Fibroblast of lung (primary cell): ENCODE results near the gene PCYT1A. TPM values are rescaled to one million over a fixed set of nuclear protein-coding genes. Genes with fewer than 3 reads are reported as not detected.
"Not testable (repeated sequence)": the region's sequence is repeated elsewhere in the genome, so short reads cannot be mapped to it uniquely, and the experiment has no call there.

Experiments used
- DNase-seq, 2 donors: peaks; one replicate each; pipeline versions ENCODE4 v3.0.0 to v3.0.0-alpha.2; 2010; ENCODE audit warnings: low read depth in 2 of 2
- H2AFZ ChIP-seq: 2 replicates; pipeline ENCODE4 v1.5.1; 2012; ENCODE audit warnings: low read length, control low read depth, inconsistent platforms
- H3K27ac ChIP-seq: 2 replicates; pipeline ENCODE4 v1.5.1; 2011; ENCODE audit warnings: low read length, control low read depth; ENCODE audit not compliant: insufficient read depth
- H3K27me3 ChIP-seq: 2 replicates; pipeline ENCODE4 v1.5.1; 2011; ENCODE audit warnings: mild to moderate bottlenecking, low read length; ENCODE audit not compliant: control insufficient read depth, insufficient read depth
- H3K36me3 ChIP-seq: 2 replicates; pipeline ENCODE4 v1.5.1; 2011; ENCODE audit warnings: low read length; ENCODE audit not compliant: control insufficient read depth, insufficient read depth
- H3K4me1 ChIP-seq: 2 replicates; pipeline ENCODE4 v1.5.1; 2011; ENCODE audit warnings: low read length; ENCODE audit not compliant: control insufficient read depth, insufficient read depth; ENCODE audit errors: extremely low read depth
- H3K4me2 ChIP-seq: 2 replicates; pipeline ENCODE4 v1.5.1; 2011; ENCODE audit warnings: low read length, control low read depth; ENCODE audit not compliant: insufficient read depth; ENCODE audit errors: extremely low read depth
- H3K4me3 ChIP-seq, 4 experiments: fragments of 200-600 bp in 1 of 4; sonication (generic) in 1 of 4; replicated peaks in 1 of 4; 2 replicates each; pipeline ENCODE4 v1.5.1; 2011 to 2016; ENCODE audit warnings: low read length in 4 of 4, low read depth in 3 of 4, mild to moderate bottlenecking in 3 of 4, control low read depth in 2 of 4, inconsistent platforms in 1 of 4, mixed read lengths in 1 of 4; ENCODE audit not compliant: insufficient read depth in 1 of 4; ENCODE audit errors: control extremely low read depth in 1 of 4
- H3K79me2 ChIP-seq: 2 replicates; pipeline ENCODE4 v1.5.1; 2012; ENCODE audit warnings: mild to moderate bottlenecking, low read length, inconsistent platforms; ENCODE audit not compliant: control insufficient read depth, insufficient read depth
- H3K9ac ChIP-seq: 2 replicates; pipeline ENCODE4 v1.5.1; 2011; ENCODE audit warnings: mild to moderate bottlenecking, low read length, control low read depth; ENCODE audit not compliant: insufficient read depth
- H3K9me3 ChIP-seq: 2 replicates; pipeline ENCODE4 v1.5.1; 2012; ENCODE audit warnings: low read depth, low read length; ENCODE audit not compliant: control insufficient read depth, insufficient read depth
- H4K20me1 ChIP-seq: 2 replicates; pipeline ENCODE4 v1.5.1; 2011; ENCODE audit warnings: low read length; ENCODE audit not compliant: control insufficient read depth, insufficient read depth; ENCODE audit errors: extremely low read depth
- CTCF ChIP-seq, 2 donors: IDR thresholded peaks in 1 of 2; conservative IDR thresholded peaks in 1 of 2; 1 replicate in 1 of 2; 2 replicates in 1 of 2; pipeline ENCODE4 v1.5.1; 2011 to 2012; ENCODE audit warnings: low read length in 2 of 2, control low read depth in 1 of 2, inconsistent platforms in 1 of 2, low read depth in 1 of 2, mild to moderate bottlenecking in 1 of 2
- EZH2 ChIP-seq: IDR thresholded peaks from 2 replicates; pipeline ENCODE4 v1.5.1; 2012; ENCODE audit warnings: low read length, control low read depth, mild to moderate bottlenecking; ENCODE audit errors: missing control alignments
- polyA plus RNA-seq, 2 donors: library from polyadenylated mRNA; depleted of rRNA in 1 of 2; stranded (reverse) in 1 of 2; unstranded in 1 of 2; fragments of >200 nt; gene quantifications; 2 replicates each; pipeline ENCODE4 v1.2.1, GENCODE V29; 2011 to 2012; ENCODE audit warnings: missing spikeins in 1 of 2
- total RNA-seq: library from RNA; depleted of rRNA; stranded (reverse); fragments of >200 nt; gene quantifications from 2 replicates; pipeline ENCODE4 v1.2.1, GENCODE V29; 2014

PCYT1A gene
- total and polyA plus RNA-seq, 2 donors (not counting 1 experiment from before 2014, with no cell fraction given) = 68.9 to 73.8 TPM

- no peak overlapping the region for H3K4me3 ChIP-seq
- H3K79me2 ChIP-seq = no peaks in the 10 kb centered on the region
- H3K4me2 ChIP-seq = no peak overlapping the region
- no peak overlapping the region for H2AFZ ChIP-seq
- H3K36me3 ChIP-seq = no peaks in the 10 kb centered on the region
- DNase-seq = no peak
- H4K20me1 ChIP-seq = no peaks in the 10 kb centered on the region
- no peaks in the 10 kb centered on the region for H3K4me1 ChIP-seq
- no peak overlapping the region for H3K9ac ChIP-seq
- no peak overlapping the region for H3K27ac ChIP-seq
- no peaks in the 10 kb centered on the region for H3K9me3 ChIP-seq
- TF ChIP-seq EZH2 (no peak), CTCF (conservative IDR thresholded peaks at IDR 0.05 in 1 of 2, IDR thresholded peaks at IDR 0.05 in 1 of 2; ENCODE audit: low read depth in 1 of 2, low read length in 2 of 2) (no peak)
- no peaks in the 10 kb centered on the region for H3K27me3 ChIP-seq
Observed at GRCh38 chr3:196321162-196321561, 33.6 kb upstream of the PCYT1A start.

DNA sequence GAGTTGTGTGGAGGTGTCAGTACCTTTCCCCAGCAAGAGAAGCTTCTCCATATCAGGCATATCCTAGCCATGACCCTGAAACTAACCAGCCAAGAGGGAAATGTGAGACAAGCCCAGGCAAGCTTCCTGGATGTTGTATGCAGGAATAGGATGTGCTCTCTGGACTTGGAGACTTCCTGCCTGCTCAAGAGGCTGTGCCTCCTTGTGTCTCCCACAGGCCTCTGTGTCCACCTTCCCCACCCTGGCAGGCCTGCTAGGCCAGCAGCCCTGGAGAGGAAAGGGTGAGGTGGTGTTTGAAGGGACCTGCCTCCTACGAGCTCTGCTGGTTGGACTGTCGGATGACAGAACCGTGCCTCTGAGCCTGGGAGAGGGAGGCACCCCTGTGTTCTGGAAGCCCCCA is 32.6 kb upstream of the PCYT1A start:
- Histone ChIP-seq H3K9me3 (no peaks in the 10 kb centered on the region), H4K20me1 (no peaks in the 10 kb centered on the region), H3K9ac (no peak overlapping the region), H3K27ac (no peak overlapping the region), H3K4me1 (no peaks in the 10 kb centered on the region), H3K27me3 (no peaks in the 10 kb centered on the region), H3K4me3 (no peak overlapping the region), H3K36me3 (no peaks in the 10 kb centered on the region), H2AFZ (no peak overlapping the region), H3K79me2 (no peaks in the 10 kb centered on the region), H3K4me2 (no peak overlapping the region)
- no peak for TF ChIP-seq CTCF (conservative IDR thresholded peaks at IDR 0.05 in 1 of 2, IDR thresholded peaks at IDR 0.05 in 1 of 2; ENCODE audit: low read depth in 1 of 2, low read length in 2 of 2)
- no peak for TF ChIP-seq EZH2
- no peak for DNase-seq

- Histone ChIP-seq H2AFZ (peak within 1 kb of the TSS; percentile 98), H3K4me1 (no peaks in the 10 kb centered on the region), H3K36me3 (no peaks in the 10 kb centered on the region), H3K27me3 (no peaks in the 10 kb centered on the region), H3K27ac (peak within 1 kb of the TSS; percentile 97), H3K4me3 (peak within 1 kb of the TSS; percentile 75 to 97 (median 82)), H3K9me3 (no peaks in the 10 kb centered on the region), H3K9ac (peak within 1 kb of the TSS; percentile 97), H4K20me1 (no peaks in the 10 kb centered on the region), H3K79me2 (no peaks in the 10 kb centered on the region), H3K4me2 (peak within 1 kb of the TSS; percentile 85)
- peak; percentile 86 to 88 for DNase-seq
- TF ChIP-seq CTCF (conservative IDR thresholded peaks at IDR 0.05 in 1 of 2, IDR thresholded peaks at IDR 0.05 in 1 of 2; ENCODE audit: low read depth in 1 of 2, low read length in 2 of 2) (no peak), EZH2 (no peak)
Observed at GRCh38 chr3:196317687-196318467, 30.4 kb upstream of the PCYT1A start, which contains the start of gene DYNLT2B. DYNLT2B (minus strand) TSS chr3:196318240; CDS start chr3:196318152, 88 bp downstream.

DNA sequence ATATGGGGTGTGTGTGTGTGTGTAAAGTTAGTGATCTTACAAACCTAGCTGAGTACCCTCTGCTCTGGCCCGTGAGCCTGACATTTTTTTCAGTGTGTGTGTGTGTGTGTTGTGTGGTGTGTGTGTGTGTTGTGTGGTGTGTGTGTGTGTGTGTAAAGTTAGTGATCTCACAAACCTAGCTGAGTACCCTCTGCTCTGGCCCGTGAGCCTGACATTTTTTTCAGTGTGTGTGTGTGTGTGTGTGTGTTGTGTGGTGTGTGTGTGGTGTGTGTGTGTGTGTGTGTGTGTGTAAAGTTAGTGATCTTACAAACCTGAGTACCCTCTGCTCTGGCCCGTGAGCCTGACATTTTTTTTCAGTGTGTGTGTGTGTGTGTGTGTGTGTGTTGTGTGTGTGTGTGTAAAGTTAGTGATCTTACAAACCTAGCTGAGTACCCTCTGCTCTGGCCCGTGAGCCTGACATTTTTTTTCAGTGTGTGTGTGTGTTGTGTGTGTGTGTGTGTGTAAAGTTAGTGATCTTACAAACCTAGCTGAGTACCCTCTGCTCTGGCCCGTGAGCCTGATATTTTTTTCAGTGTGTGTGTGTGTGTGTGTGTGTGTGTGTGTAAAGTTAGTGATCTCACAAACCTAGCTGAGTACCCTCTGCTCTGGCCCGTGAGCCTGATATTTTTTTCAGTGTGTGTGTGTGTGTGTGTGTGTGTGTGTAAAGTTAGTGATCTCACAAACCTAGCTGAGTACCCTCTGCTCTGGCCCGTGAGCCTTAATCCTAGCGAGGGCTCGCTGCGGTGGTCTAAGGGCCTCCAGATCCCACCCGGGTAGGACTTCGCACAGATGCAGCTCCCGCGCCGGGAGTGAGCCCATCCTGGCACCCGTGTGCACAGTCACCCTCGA is 29.5 kb upstream of the PCYT1A start:
- H4K20me1 ChIP-seq, H3K79me2 ChIP-seq, H3K9me3 ChIP-seq, H3K36me3 ChIP-seq, H3K4me1 ChIP-seq, H3K27me3 ChIP-seq: not testable (repeated sequence)
- H3K27ac ChIP-seq = peak overlapping the region; percentile 97
- H2AFZ ChIP-seq = peak overlapping the region; percentile 98
- H3K4me3 ChIP-seq = peak overlapping the region; percentile 75 to 97 (median 82)
- peak; percentile 31 to 32 for DNase-seq
- H3K9ac ChIP-seq = peak overlapping the region; percentile 97
- peak overlapping the region; percentile 85 for H3K4me2 ChIP-seq
